ENCODE results near the gene KLHL40.
A peak's percentile ranks its signal among the peaks of the same experiment; 100 is the strongest.

The KLHL40 gene

DNA sequence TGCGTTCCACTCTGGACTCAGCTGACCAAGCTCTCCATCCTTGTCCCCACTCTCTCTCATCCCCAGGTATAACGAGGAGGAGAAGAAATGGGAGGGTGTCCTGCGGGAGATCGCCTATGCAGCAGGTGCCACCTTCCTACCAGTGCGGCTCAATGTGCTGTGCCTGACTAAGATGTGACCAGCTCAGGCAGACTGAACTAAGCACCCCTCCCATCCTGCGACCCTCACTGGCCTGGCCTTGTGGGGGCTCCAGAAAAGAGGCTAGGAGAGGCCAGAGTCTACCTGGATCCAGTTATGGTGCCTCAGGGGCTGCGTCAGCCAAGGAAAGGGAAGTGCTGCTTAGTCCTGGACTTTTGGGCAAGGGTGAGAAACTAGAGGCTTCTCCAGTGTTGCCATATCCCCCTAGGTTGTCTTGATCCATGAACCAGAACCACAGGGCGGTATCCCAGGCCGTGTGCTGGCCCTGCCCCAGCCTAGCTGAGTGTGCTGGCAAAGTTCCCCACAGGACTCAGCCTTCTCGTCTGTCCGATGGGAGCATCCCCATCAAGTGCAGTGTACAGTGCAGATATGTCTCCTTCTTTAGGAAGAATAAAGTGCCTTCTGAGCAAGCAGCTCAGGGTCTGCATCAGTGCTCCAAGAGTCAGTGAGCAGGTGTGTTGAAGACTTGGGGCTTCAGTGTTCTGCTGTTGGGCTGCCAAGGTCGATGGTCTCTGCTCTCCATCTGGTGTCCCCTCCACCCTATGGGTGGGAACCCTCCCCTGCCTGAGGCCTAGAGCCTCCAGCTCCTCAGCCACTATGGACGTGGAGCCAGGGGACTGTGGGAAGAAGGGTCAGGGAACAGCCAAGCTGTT, 6.7 kb downstream of the KLHL40 start:
- DNase-seq, result no peak

DNA sequence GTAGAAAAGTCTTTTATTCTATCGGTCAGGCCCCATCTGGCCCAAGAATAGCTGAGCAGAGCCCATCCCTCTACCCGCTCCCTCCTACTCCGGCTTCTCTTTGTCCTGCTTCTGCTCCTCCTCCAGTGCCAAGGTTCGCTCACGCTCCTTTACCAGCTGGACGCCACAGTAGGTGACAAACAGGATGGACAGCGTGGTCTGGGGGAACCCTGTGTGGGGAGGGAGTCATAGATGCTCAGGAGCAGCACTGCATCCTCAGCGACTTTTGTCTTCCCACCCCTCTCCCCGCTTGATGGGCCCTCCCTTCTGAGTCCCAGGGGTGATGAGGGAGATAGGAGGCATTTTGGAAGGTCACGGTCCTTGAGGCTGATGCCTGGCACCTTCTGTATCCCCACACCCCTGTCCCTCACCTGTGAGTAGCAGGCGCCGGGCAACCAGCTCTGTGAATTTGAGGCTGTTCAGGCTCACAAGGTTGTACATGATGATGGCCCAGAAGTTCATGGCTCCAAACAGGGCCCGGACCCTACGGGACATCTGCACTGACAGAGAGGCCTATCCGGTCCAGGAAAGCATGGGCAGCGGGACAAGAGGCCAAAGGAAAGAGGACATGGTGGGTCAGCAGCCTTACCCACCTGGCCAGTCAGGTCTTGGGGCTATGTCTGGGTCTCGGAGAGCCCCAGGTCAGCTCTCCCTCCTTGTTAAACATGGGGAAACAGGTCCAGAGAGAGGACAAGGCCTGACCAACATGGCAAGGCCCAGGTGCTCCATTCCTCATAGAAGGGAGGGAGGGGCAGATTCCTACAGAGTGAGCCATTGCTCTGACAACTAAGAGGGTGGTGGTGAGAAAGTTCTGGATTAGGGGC, 7.6 kb downstream of the KLHL40 start:
- no peak for DNase-seq

DNA sequence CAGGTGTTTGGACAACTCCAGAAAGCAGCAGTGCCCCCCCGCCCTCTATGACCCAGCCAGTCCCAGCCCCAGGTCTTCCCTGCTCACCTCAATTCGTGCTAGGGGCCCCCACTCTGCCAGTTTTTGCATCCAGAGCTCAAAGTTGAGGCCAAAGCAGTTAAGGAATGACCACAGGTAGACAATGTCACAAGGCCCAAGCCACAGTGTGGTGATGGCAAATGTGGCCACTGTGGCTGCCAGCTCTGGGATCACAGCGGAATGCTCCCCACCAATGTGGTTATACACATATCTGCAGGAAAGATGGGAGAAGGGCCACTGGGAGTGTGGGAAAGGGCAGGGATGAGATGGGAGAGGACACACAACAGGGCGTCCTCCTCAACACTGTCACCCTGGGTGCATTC, 8.2 kb downstream of the KLHL40 start:
- DNase-seq, result no peak

DNA sequence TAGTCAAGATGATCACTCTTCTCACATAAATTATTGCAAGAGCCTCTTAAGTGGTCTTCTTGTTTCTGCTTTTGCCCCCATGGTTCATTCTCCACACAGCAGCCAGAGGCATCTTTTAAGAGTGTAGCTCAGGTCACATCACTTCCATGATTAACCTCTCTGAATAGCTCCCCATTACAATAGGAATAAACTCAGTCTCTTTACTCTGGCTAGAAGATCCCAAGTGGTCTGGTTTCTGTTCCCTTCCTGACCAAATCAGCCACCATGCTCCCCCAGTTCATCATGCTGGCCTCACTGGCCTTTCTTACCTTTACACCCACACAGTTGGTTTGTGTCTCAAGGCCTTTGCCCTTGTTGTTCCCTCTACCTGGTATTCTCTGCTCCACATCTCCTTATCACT, 9.0 kb downstream of the KLHL40 start:
- DNase-seq, result no peak

DNA sequence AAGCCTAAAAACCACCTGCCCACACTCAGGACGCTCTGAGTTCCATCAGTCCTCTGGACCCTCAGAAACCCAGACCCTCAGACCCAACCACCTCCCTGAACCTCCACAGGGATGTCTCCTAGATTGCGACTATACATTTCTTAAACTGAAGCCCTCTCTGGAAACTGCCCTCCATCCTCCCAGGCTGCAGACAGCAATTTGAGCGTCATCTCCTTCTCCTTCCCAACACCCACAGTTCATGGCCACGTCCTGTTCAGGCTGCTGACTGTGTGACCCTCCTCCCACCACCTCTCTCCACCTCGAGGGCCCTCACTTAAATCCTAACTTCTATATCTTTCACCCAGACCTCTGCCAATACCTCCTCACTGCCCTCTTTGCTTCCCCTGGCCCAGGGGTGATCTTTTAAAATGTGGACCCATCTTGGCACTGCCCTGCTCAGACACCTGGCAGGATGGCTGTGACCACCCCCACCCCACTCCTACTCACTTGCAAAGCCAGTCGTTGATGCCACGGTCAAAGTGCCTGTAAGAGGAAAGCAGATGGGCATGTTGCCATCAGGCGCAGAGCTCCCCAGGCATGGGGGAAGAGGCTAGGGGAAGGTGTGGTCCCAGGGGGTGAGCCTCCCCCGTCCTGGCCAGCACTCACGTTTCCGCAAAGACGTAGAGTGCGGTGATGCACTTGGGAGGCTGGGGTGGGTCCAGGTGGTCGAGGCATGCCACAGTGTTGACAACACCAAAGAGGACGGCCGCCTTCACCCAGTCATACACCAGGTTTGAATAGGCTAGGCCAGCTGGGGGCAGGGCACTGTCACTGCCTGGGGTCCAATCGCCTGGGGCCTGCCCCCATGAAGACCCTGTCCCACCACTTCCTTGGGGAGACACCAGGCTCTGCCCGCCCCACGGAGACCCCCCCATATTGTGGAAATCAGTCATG, 11.3 kb downstream of the KLHL40 start:
- DNase-seq, result no peak

DNA sequence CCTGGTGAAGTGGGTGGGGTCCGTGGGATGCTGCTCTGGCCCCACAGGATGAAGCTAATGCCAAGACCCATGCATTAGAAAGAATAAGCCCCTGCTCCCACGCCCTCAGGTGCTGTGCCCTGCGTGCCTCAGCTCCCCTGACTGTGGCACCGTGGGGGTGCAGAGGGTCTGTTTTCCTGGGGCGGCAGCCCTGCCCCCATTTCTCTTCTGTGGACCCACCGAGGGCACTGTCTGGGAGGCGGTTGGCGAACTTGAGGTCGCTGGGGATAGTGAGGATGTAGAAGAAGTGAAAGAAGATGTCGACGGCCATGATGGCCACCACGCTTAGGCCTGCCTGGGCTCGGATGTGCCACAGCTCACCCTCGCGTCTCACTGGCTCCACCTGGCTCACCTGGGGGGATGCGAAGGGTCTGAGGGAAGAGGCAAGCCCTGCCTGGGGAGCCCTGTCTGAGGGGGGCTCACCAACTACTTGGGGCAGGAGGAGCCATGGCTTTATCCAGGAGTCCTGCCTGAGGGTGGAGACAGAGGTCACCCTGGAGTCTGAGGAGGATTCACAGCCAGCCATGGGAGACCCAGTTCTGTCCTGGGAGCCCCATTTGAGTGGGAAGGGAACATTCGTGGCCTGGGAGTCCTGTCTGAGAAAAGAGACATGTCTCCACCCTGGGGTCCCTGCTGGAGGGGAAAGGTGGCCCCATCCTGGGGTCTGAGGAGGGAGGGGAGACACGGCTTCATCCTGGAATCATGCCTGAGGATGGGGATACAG, 12.1 kb downstream of the KLHL40 start:
- DNase-seq, result no peak

DNA sequence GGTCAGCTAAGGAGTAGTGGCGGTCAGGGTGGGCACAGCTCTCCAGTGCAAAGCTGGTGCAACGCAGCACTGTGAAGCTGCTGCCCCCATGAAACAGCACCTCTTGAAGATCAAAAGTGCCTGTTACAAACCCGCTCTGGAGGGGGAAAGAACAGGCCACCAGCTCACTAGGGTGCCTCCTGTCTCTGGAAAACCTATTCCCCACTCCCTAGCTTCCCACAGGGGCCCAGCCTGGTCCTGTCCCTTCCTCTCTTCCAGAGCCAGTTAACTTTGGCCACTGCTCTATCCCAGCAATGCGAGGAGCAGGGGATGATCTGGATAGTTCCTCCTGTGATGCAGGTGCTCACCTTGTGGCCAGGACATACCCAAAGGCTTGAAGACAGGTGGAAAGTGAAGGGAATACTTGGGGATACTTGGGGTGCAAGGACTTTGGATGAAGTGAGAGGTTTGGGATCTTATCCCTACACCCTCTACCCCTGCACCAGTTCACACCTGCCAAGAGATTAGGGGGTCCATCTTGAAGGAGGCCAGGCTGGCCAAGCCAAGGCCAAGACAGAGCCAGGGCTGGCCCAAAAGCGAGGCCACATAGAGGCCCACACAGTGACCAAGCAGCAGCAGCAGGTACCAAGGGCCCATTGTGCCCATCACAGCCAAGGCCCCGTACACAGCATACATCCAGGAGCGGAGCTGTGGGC, 13.0 kb downstream of the KLHL40 start:
- no peak for DNase-seq

DNA sequence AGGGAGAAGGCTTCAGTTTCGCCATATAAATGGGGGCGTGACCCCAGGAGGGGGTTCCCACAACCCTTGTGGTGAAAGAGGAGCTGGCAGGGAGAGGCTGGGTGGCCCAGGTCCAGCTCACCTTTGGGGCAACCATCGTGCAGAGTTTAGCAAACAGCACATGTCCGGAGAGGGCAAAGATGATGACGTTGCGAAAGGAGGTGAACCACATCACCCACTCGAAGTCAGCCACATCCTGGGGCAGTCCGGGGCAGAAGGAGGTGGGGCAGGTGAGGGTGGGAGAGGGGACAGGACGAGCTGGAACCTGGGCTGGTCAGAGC, 13.5 kb downstream of the KLHL40 start:
- DNase-seq, result no peak

DNA sequence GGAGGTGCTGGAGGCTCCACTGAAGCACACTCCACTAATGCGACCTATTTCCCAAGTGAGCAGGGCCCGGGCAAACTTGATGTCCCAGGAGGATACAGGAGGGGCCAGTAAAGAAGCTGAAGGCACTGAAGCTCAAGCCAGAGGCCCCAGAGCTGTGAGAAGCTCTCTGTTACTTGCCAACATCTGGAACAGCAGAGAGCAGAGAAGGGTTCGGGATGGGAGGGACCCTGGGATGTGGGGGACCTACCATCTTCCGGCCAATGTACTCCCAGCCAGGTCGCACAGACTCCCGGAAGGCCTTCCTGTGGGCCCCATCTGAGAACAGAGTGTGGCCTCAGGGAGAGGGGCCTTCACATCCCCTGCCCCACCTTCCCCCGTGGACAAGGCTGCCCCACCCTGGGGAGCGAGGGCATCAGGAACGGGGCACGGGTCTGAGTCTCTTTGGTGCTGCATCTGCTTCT, 14.2 kb downstream of the KLHL40 start:
- no peak for DNase-seq

DNA sequence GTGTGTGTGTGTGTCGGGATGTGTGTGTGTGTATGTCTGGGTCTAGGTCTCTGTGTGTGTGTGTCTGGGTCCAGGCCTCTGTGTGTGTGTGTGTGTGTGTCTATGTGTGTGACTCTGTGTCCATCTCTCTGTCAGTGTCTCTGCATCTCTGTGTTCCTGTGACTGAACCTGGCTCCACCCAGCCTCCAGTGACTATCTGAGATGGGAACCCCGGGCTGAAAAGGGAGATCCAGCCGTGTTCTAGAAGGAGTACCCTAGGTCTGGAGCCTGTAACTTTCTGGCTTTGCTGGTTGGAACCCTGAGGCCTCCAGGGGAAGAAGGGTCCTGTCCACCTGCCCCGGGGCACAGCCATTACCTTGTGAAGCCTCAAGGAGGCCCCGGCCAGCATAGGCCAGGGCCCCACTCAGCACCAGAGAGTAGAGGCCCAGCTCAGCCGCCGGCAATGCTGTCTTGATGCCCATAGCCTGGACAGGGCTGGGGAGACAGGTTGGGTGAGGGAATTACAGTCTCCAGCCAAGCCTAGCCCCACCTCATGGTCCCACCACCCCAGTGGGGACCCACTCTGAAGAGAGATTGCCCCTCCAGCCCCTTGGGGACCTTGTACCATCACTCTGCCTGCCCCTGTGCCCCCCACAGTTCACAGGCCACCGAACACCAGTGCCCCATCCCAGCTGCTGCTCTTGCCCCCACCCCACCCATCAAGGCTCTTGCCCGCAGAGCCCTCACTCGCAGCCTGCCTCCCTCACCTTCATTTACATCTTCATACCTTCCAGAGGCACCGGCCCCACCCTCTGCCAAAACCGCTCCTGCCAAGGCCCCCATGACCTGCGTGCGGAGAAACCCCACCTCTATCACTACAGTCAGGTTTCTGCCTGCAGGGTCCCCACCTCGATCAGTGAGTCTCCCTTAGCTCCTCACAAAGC, 15.3 kb downstream of the KLHL40 start:
- no peak for DNase-seq

DNA sequence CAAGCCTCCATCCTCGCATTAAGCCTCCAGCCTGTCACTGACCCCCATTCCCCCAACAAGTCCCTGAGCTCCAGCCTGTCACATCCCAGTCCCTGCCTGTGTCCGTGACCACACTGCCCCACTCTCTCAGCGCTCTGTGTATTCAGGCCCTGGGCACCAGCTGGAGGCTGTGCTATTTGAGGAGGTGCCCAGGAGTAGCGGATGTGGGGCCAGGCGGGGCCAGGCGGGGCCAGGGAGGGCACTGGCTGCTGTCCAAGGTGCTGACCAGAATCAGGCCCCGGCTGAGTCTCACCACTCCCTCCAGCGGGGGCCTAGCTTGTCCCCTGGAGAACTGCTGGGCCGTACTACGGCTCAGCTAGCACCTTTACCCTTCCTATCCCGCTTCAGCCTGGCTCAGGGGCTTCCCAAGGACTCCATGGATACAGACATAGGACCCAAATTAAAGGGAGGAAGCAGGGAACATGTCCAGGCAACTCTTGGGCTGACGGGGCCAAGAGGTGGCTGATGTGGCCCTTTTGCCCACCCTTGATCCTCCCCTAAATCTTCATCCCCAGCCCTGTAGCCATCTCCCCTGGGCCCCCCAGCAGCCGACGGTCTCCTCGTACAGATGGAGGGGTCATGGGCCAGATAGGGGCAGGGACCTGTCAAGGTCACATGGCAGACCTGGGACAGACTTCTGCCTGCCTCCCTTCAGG, 16.2 kb downstream of the KLHL40 start:
- peak; percentile 32 for DNase-seq

DNA sequence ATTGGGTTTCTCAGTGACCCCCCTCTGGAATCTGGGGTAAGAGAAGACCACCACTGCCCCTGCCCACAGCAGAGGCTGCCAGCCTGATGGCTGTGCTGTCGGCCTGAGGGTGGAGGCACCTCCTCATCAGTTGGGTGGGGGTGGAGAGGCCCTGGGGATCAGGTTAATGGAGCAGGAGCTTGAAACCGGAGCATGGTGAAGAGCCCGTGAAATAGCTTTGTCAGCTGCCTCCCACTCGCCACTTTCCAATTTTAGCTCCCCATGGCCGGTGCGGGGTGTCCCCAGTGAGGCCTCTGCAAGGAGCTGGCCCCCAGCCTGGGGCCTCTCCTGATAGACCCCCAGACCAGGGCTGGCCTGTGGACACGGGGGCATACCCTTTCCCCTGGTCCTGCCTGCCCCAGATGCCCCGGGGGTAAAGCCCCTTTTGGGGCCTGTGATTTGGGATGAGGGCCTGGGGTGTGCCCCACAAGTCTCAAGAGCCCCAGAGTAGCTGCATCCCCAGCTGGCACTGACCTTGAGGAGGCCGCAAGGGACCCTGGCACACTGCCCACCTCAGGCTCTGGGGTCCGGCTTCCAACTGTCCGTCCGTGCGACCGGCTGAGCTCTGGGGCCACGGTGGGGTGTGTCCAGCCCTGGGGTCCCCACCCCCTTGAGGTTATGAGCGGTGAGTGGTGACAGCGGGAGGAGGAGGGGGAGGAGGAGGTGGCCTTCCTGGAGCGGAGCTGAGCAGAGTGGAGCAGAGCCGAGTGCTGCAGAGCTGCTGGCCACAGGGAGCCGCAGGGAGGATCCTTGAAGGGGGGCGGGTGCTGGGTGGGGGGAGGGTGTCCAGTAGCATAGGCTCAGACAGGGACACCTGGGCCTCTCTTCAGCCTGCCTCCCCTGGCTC, 17.0 kb downstream of the KLHL40 start, which contains the start of gene HHATL:
TSS of gene HHATL (minus strand) at position 733 of the 886 bp plus-strand sequence. CDS start 1,972 bp downstream, outside the sequence.
- peak; percentile 80 for DNase-seq

DNA sequence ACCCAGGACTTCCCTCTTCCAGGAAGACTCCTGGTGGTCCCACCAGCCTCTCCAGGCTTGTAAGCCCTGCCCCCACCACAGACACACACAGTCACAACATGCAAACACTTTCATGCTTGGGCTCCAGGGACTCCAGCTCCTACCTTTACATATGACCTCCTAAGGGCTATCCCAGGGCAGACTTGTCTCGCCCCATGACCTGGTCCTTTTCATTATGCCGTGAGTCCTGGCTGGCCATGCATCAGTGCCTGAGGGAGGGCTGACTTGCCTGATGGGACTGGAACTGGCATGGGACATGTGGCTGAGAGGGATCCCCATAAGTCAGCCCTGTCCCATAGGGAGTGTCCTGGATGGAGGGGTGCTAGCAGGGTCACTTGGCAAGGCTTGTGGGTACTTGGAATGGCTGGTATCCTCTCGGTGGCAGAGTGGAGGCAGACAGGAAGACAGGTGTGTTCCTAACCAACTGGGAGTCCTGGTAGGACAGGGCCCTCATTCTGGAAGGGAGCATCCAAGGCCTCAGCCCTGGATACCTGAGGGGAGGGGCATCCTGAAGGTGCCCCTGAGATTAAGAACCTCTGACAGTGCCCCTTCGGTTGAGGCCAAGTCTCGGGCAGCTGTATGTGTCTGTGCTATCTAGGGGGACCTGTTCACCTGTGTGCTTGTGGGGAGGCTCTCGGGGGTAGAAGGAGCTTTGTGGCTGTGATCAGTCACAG, 17.8 kb downstream of the KLHL40 start:
- no peak for DNase-seq

DNA sequence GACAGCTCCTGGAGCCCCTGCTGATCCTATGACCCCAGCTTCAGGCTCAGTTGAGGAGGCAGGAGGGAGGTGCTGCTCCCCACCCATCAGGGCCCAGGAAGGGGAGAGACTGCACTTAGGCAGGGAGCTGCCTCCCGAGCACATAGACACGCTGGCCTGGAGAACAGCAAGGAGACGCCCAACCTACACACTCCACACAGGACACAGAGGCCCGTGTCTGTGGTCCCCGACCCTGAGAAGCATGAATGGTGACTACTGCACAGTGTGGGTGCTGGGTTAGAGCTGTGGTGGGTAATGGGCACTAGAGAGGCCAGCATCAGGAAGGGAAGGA, 18.3 kb downstream of the KLHL40 start:
- no peak for DNase-seq

DNA sequence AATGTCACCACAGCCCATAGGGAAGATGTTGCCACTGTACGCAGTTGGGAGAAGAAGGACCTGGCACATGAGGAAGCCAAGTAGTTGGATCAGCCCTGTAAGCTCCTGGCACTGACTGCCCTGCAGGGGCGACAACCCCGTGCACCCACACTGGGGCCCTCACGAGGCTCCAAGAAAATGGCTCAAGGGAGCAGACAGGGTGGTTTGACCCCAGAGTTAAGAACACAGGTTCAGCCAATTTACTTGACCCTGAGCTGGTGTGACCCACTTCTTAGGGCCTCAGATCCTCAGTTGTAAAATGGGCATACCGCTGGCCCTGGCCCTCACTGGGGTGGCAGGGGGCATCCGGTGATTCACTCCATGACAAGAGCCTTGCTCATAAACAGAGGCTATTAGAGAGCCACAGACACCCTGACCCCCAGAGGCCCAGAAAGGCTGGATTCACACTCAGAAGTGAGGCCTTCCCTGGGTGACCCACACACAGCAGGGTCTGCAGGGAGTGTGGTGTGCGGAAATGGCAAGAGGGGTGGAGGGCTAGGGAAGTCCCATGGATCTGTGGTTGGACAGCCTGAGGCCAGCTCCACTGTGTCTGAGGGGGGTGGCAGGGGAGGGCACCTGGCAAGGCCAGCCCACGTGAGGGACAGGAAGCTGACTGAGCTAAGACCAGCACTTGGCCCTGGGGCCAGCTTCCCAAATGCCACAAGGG, 19.0 kb downstream of the KLHL40 start:
- no peak for DNase-seq

DNA sequence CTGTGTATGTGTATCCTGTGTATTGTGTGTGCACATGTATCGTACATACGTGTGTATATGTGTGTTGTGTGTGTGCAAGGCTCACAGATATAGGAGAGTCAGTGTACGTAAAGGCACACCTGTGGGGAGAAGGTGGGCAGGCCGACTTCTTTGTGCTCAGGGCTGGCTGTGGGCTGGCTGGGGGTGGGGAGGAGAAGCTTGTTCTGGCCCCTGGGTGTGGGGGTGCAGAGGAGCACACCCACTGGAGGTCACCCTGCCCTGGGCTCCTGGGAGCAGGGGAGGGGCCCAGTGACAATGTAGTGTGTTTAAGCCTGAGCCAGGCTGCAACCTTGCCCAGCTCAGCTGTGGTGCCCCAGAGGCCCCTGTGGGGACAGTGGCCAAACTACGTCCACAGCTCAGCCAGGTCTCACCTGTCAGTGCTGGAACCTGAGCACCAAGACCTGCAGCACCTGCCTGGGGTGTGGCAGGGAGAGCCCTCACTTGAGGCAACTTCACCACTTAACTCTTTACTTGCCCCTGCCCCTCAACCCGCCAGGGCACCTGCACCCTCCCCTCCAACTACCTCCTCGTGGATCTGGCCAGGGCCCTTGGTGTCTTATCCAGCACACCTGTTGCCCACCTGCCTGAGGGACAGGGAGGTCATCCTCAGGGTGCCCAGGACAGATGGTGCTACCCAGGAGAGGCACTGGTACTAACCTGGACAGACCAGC, 19.9 kb downstream of the KLHL40 start:
- DNase-seq, result peak; percentile 16
